LNCaP clone FGC (cell line): ENCODE measurements around the gene CLHC1.

Experiments
- DNase-seq: peaks from one replicate; pipeline ENCODE4 v3.0.0-alpha.2; 2011; ENCODE audit warnings: low read depth
- H3K4me3 ChIP-seq: 2 replicates; pipeline ENCODE4 v1.5.1; 2011; ENCODE audit warnings: mild to moderate bottlenecking, low read depth, low read length, control low read depth
- CTCF ChIP-seq: IDR thresholded peaks from 2 replicates; pipeline ENCODE4 v1.5.1; 2012; ENCODE audit warnings: mild to moderate bottlenecking; ENCODE audit not compliant: control insufficient read depth, insufficient read depth; ENCODE audit errors: extremely low read depth

Gene CLHC1

GRCh38 chr2:55236992-55237543 lies 5.0 kb upstream of the CLHC1 start:
- no peak for DNase-seq
- no peak for TF ChIP-seq CTCF
- H3K4me3 ChIP-seq, result no peak overlapping the region

GRCh38 chr2:55235724-55236538 lies 3.8 kb upstream of the CLHC1 start:
- TF ChIP-seq CTCF, result no peak
- H3K4me3 ChIP-seq, result no peak overlapping the region
- no peak for DNase-seq

- TF ChIP-seq CTCF, result no peak
- DNase-seq, result no peak
- H3K4me3 ChIP-seq, result peak overlapping the region; percentile 95
These were observed 1.5 kb upstream of the CLHC1 start for GRCh38 chr2:55233658-55233940.

- DNase-seq, result no peak
- TF ChIP-seq CTCF, result no peak
- peak overlapping the region; percentile 95 for H3K4me3 ChIP-seq
These were observed 967 bp upstream of the CLHC1 start for GRCh38 chr2:55232863-55233657.

- no peak for TF ChIP-seq CTCF
- H3K4me3 ChIP-seq, result peak overlapping the region; percentile 95
- DNase-seq, result no peak
These were observed 478 bp downstream of the CLHC1 start for GRCh38 chr2:55231546-55232083.

GRCh38 chr2:55230551-55230950 lies 1.5 kb downstream of the CLHC1 start:
- no peak overlapping the region; the same call in 1 of the 2 replicates for H3K4me3 ChIP-seq
- no peak for TF ChIP-seq CTCF
- DNase-seq, result no peak
